ENCODE measurements around the gene FZR1. TPM values are rescaled to one million over a fixed set of nuclear protein-coding genes. Genes with fewer than 3 reads are reported as not detected.

FZR1 gene
- total RNA-seq, 1 donor from 2014 or later, result 63.0 TPM

DNA sequence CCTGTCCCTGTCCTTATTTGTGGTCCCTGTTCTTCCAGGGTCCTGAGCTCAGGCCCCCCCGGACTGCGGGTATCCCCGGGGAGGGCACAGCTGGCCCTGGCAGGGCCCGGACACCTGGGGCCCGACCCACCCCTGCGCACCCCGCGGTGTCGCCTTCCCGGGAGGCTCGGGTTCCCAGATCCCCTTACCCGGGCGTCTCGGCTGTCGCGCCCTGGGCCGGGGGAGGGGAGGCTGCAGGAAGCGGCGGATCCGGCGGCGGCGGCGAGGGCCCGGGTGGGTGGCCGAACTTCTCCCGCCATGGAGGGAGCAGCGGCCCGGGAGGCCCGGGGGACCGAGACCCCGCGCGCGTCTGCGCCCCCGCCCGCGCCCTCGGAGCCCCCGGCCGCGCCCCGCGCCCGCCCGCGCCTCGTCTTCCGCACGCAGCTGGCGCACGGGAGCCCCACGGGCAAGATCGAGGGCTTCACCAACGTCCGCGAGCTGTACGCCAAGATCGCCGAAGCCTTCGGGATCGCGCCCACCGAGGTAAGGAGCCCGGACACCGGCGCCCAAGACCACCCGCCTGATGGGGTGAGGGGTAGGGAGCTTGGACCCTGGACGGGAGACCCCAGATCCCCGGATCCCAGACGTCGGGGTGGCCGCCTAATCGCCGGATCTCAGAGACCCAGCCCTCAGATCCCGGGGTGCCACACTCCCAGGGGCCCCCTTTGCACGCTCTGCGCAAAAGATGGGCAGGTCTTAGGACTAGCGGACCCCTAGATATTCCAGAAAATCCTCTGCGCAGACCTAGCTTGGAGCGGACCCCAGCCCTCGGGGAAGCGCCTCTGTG, 79.4 kb downstream of the FZR1 start, which contains the start of gene GIPC3:
GIPC3 (plus strand) TSS at position 178 of the 826 bp plus-strand sequence; CDS start at position 298, 120 bp downstream.
- intact Hi-C loops (cut with micrococcal nuclease), result loop anchor here (1.0 kb wide), 1 partner anchor 121 kb away; no protein-coding TSS in a partner anchor

DNA sequence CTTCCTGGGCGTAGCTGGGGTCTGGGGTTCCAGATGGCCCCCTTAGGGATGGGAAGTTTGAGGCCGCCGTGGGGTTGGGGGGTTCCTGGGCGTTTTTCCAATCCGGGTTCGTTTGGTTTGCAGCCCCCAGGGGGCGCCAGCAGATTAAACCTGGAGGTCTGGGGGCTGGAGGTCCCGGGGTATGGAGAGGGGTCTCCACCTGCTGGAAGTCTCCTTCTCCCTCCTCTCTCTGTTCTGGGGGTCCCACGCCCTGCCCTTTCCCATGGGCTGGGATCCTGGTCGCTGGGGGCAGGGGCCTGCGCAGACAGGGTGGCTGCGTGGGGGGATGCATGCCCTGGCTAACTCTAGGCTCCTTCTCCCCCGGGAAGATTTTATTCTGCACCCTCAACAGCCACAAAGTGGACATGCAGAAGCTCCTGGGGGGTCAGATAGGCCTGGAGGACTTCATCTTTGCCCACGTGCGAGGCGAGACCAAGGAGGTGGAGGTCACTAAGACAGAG, 80.1 kb downstream of the FZR1 start:
- intact Hi-C loops (cut with micrococcal nuclease), result loop anchor here (1.0 kb wide), 1 partner anchor 120 kb away; no protein-coding TSS in a partner anchor

DNA sequence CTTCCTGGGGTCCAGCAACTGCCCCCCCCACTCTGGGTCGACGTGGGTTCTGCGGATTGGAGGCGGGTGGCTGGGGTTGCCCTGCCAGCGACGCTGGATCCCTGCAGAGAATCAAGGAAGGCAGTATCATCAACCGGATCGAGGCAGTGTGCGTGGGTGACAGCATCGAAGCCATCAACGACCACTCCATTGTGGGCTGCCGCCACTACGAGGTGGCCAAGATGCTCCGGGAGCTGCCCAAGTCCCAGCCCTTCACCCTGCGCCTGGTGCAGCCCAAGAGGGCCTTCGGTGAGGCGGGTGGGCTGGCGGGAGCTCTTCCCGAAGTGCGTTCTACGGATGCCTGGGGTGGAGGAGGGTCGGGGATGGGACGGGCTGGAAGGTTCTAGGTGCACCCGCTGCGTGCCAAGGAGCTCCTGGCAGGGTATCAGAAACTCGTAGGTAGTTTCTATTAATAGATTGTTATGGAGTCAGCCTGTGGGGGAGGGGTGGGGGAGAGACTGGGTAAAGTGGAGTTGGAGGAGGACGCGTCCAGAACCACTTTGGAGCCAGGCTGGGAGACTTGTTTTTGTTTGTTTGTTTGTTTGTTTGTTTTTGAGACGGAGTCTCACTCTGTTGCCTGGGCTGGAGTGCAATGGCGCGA, 80.7 kb downstream of the FZR1 start:
- intact Hi-C loops (cut with micrococcal nuclease), result loop anchor here (1.0 kb wide), 1 partner anchor 119 kb away; no protein-coding TSS in a partner anchor

Other genes with a start within 250 kb of the FZR1 start
- gene NFIC, start 139.7 kb upstream of the FZR1 start, total RNA-seq, result 12.7 and 14.9 TPM in 2 replicates
- 0.54 TPM in 1 of 2 replicates, not detected in the other for gene SMIM24, start 25.8 kb upstream of the FZR1 start, total RNA-seq
- not detected in 2 replicates for gene SMIM44, start 22.9 kb upstream of the FZR1 start, total RNA-seq
- 16.9 and 19.4 TPM in 2 replicates for gene DOHH, start 5.6 kb upstream of the FZR1 start, total RNA-seq
- gene TEKTIP1, start 32.9 kb downstream of the FZR1 start, total RNA-seq, result 5.0 and 7.6 TPM in 2 replicates
- gene MFSD12, start 51.3 kb downstream of the FZR1 start, total RNA-seq, result 89.0 and 92.8 TPM in 2 replicates
- 41.5 and 44.3 TPM in 2 replicates for gene HMG20B, start 66.6 kb downstream of the FZR1 start, total RNA-seq
- 0.95 and 0.98 TPM in 2 replicates for gene GIPC3, start 79.2 kb downstream of the FZR1 start, total RNA-seq
- gene TBXA2R, start 100.6 kb downstream of the FZR1 start, total RNA-seq, result 0.39 and 1.1 TPM in 2 replicates
- gene CACTIN, start 120.5 kb downstream of the FZR1 start, total RNA-seq, result 35.4 and 39.2 TPM in 2 replicates
- 23.5 and 23.9 TPM in 2 replicates for gene PIP5K1C, start 194.2 kb downstream of the FZR1 start, total RNA-seq
- gene TJP3, start 202.1 kb downstream of the FZR1 start, total RNA-seq, result 1.3 and 1.5 TPM in 2 replicates

Measured in T-helper 1 cell treated with Interleukin-12 subunit alpha and Interleukin-12 subunit beta and Interleukin-4 antibody, amounts not matched to agents 30 ng/mL and 1 ng/mL, for 36 hours (primary cell).